Fibroblast of lung (primary cell): ENCODE measurements around the gene KCNK10. TPM values are rescaled to one million over a fixed set of nuclear protein-coding genes. Genes with fewer than 3 reads are reported as not detected.

Source experiments
- DNase-seq, 2 donors: peaks; one replicate each; pipeline versions ENCODE4 v3.0.0 to v3.0.0-alpha.2; 2010; ENCODE audit warnings: low read depth in 2 of 2
- H2AFZ ChIP-seq: 2 replicates; pipeline ENCODE4 v1.5.1; 2012; ENCODE audit warnings: low read length, control low read depth, inconsistent platforms
- H3K27ac ChIP-seq: 2 replicates; pipeline ENCODE4 v1.5.1; 2011; ENCODE audit warnings: low read length, control low read depth; ENCODE audit not compliant: insufficient read depth
- H3K27me3 ChIP-seq: 2 replicates; pipeline ENCODE4 v1.5.1; 2011; ENCODE audit warnings: mild to moderate bottlenecking, low read length; ENCODE audit not compliant: control insufficient read depth, insufficient read depth
- H3K36me3 ChIP-seq: 2 replicates; pipeline ENCODE4 v1.5.1; 2011; ENCODE audit warnings: low read length; ENCODE audit not compliant: control insufficient read depth, insufficient read depth
- H3K4me1 ChIP-seq: 2 replicates; pipeline ENCODE4 v1.5.1; 2011; ENCODE audit warnings: low read length; ENCODE audit not compliant: control insufficient read depth, insufficient read depth; ENCODE audit errors: extremely low read depth
- H3K4me2 ChIP-seq: 2 replicates; pipeline ENCODE4 v1.5.1; 2011; ENCODE audit warnings: low read length, control low read depth; ENCODE audit not compliant: insufficient read depth; ENCODE audit errors: extremely low read depth
- H3K4me3 ChIP-seq, 4 experiments: fragments of 200-600 bp in 1 of 4; sonication (generic) in 1 of 4; replicated peaks in 1 of 4; 2 replicates each; pipeline ENCODE4 v1.5.1; 2011 to 2016; ENCODE audit warnings: low read length in 4 of 4, low read depth in 3 of 4, mild to moderate bottlenecking in 3 of 4, control low read depth in 2 of 4, inconsistent platforms in 1 of 4, mixed read lengths in 1 of 4; ENCODE audit not compliant: insufficient read depth in 1 of 4; ENCODE audit errors: control extremely low read depth in 1 of 4
- H3K79me2 ChIP-seq: 2 replicates; pipeline ENCODE4 v1.5.1; 2012; ENCODE audit warnings: mild to moderate bottlenecking, low read length, inconsistent platforms; ENCODE audit not compliant: control insufficient read depth, insufficient read depth
- H3K9ac ChIP-seq: 2 replicates; pipeline ENCODE4 v1.5.1; 2011; ENCODE audit warnings: mild to moderate bottlenecking, low read length, control low read depth; ENCODE audit not compliant: insufficient read depth
- H3K9me3 ChIP-seq: 2 replicates; pipeline ENCODE4 v1.5.1; 2012; ENCODE audit warnings: low read depth, low read length; ENCODE audit not compliant: control insufficient read depth, insufficient read depth
- H4K20me1 ChIP-seq: 2 replicates; pipeline ENCODE4 v1.5.1; 2011; ENCODE audit warnings: low read length; ENCODE audit not compliant: control insufficient read depth, insufficient read depth; ENCODE audit errors: extremely low read depth
- CTCF ChIP-seq, 2 donors: IDR thresholded peaks in 1 of 2; conservative IDR thresholded peaks in 1 of 2; 1 replicate in 1 of 2; 2 replicates in 1 of 2; pipeline ENCODE4 v1.5.1; 2011 to 2012; ENCODE audit warnings: low read length in 2 of 2, control low read depth in 1 of 2, inconsistent platforms in 1 of 2, low read depth in 1 of 2, mild to moderate bottlenecking in 1 of 2
- EZH2 ChIP-seq: IDR thresholded peaks from 2 replicates; pipeline ENCODE4 v1.5.1; 2012; ENCODE audit warnings: low read length, control low read depth, mild to moderate bottlenecking; ENCODE audit errors: missing control alignments
- polyA plus RNA-seq, 2 donors: library from polyadenylated mRNA; depleted of rRNA in 1 of 2; stranded (reverse) in 1 of 2; unstranded in 1 of 2; fragments of >200 nt; gene quantifications; 2 replicates each; pipeline ENCODE4 v1.2.1, GENCODE V29; 2011 to 2012; ENCODE audit warnings: missing spikeins in 1 of 2
- total RNA-seq: library from RNA; depleted of rRNA; stranded (reverse); fragments of >200 nt; gene quantifications from 2 replicates; pipeline ENCODE4 v1.2.1, GENCODE V29; 2014

The KCNK10 gene
- total and polyA plus RNA-seq, 2 donors (not counting 1 experiment from before 2014, with no cell fraction given), result not detected

GRCh38 chr14:88218119-88218915 lies 104.8 kb downstream of the KCNK10 start:
- H3K27me3 ChIP-seq, result no peaks in the 10 kb centered on the region
- H4K20me1 ChIP-seq, result no peaks in the 10 kb centered on the region
- no peak overlapping the region for H2AFZ ChIP-seq
- no peak for DNase-seq
- H3K79me2 ChIP-seq, result no peaks in the 10 kb centered on the region
- H3K9ac ChIP-seq, result no peak overlapping the region
- H3K4me3 ChIP-seq, result no peak overlapping the region
- H3K4me2 ChIP-seq, result no peak overlapping the region
- H3K9me3 ChIP-seq, result no peaks in the 10 kb centered on the region
- H3K4me1 ChIP-seq, result no peaks in the 10 kb centered on the region
- TF ChIP-seq EZH2, result no peak
- TF ChIP-seq CTCF (conservative IDR thresholded peaks at IDR 0.05 in 1 of 2, IDR thresholded peaks at IDR 0.05 in 1 of 2; ENCODE audit: low read depth in 1 of 2, low read length in 2 of 2), result no peak
- H3K36me3 ChIP-seq, result no peaks in the 10 kb centered on the region
- H3K27ac ChIP-seq, result no peak overlapping the region

- TF ChIP-seq CTCF (conservative IDR thresholded peaks at IDR 0.05 in 1 of 2, IDR thresholded peaks at IDR 0.05 in 1 of 2; ENCODE audit: low read depth in 1 of 2, low read length in 2 of 2) (no peak), EZH2 (no peak)
- Histone ChIP-seq H3K27ac (no peak overlapping the region), H3K36me3 (no peaks in the 10 kb centered on the region), H3K27me3 (no peaks in the 10 kb centered on the region), H3K4me1 (no peaks in the 10 kb centered on the region), H3K4me3 (no peak overlapping the region), H3K9ac (no peak overlapping the region), H3K9me3 (no peaks in the 10 kb centered on the region), H2AFZ (no peak overlapping the region), H3K4me2 (no peak overlapping the region), H4K20me1 (no peaks in the 10 kb centered on the region), H3K79me2 (no peaks in the 10 kb centered on the region)
- no peak for DNase-seq
Measured at GRCh38 chr14:88212691-88213090, 110.4 kb downstream of the KCNK10 start.

GRCh38 chr14:88210426-88210825 lies 112.6 kb downstream of the KCNK10 start:
- no peaks in the 10 kb centered on the region for H3K27me3 ChIP-seq
- H3K4me3 ChIP-seq, result no peak overlapping the region
- H3K4me1 ChIP-seq, result no peaks in the 10 kb centered on the region
- H4K20me1 ChIP-seq, result no peaks in the 10 kb centered on the region
- TF ChIP-seq EZH2, result no peak
- no peak for TF ChIP-seq CTCF (conservative IDR thresholded peaks at IDR 0.05 in 1 of 2, IDR thresholded peaks at IDR 0.05 in 1 of 2; ENCODE audit: low read depth in 1 of 2, low read length in 2 of 2)
- no peaks in the 10 kb centered on the region for H3K79me2 ChIP-seq
- H3K9me3 ChIP-seq, result no peaks in the 10 kb centered on the region
- no peak for DNase-seq
- no peak overlapping the region for H2AFZ ChIP-seq
- H3K36me3 ChIP-seq, result no peaks in the 10 kb centered on the region
- no peak overlapping the region for H3K4me2 ChIP-seq
- H3K27ac ChIP-seq, result no peak overlapping the region
- no peak overlapping the region for H3K9ac ChIP-seq
